NK-92 treated with Interleukin-12 subunit alpha and Interleukin-12 subunit beta, amount 100 ng/mL, for 24 hours (cell line): ENCODE data around the gene CD80.

ENCODE experiments used
- DNase-seq: peaks from one replicate; lab custom pipeline; 2025; lab: John Stamatoyannopoulos, UW

CD80 gene

GRCh38 chr3:119547227-119547626 is 12.2 kb downstream of the CD80 start:
- DNase-seq: no peak

- no peak for DNase-seq
Observed at GRCh38 chr3:119543147-119543546, 16.3 kb downstream of the CD80 start.

- no peak for DNase-seq
Observed at GRCh38 chr3:119542168-119542767, 17.1 kb downstream of the CD80 start.

GRCh38 chr3:119541547-119541946 is 17.9 kb downstream of the CD80 start:
- no peak for DNase-seq

GRCh38 chr3:119538772-119539171 is 20.6 kb downstream of the CD80 start:
- DNase-seq: no peak

GRCh38 chr3:119536757-119537156 is 22.7 kb downstream of the CD80 start:
- no peak for DNase-seq

GRCh38 chr3:119534296-119534695 is 25.1 kb downstream of the CD80 start:
- no peak for DNase-seq

- DNase-seq: no peak
Observed at GRCh38 chr3:119531151-119531550, 28.3 kb downstream of the CD80 start.

- no peak for DNase-seq
Observed at GRCh38 chr3:119530456-119530855, 29.0 kb downstream of the CD80 start.

- no peak for DNase-seq
Observed at GRCh38 chr3:119529883-119530282, 29.5 kb downstream of the CD80 start.

- DNase-seq: no peak
Observed at GRCh38 chr3:119527714-119528113, 31.7 kb downstream of the CD80 start.

- DNase-seq: no peak
Observed at GRCh38 chr3:119524931-119525662, 34.3 kb downstream of the CD80 start.

- DNase-seq: no peak
Observed at GRCh38 chr3:119518026-119518425, 41.4 kb downstream of the CD80 start.

- DNase-seq: no peak
Observed at GRCh38 chr3:119517112-119517511, 42.3 kb downstream of the CD80 start.

- no peak for DNase-seq
Observed at GRCh38 chr3:119514637-119515036, 44.8 kb downstream of the CD80 start.

- no peak for DNase-seq
Observed at GRCh38 chr3:119510690-119511089, 48.7 kb downstream of the CD80 start.

GRCh38 chr3:119508172-119508845 is 51.1 kb downstream of the CD80 start:
- DNase-seq: peak; percentile 7

GRCh38 chr3:119507404-119507803 is 52.0 kb downstream of the CD80 start:
- no peak for DNase-seq

- no peak for DNase-seq
Observed at GRCh38 chr3:119506631-119507030, 52.8 kb downstream of the CD80 start.

GRCh38 chr3:119500901-119501300 is 58.5 kb downstream of the CD80 start:
- no peak for DNase-seq

GRCh38 chr3:119500265-119500664 is 59.1 kb downstream of the CD80 start:
- DNase-seq: no peak

- DNase-seq: peak; percentile 96
Observed at GRCh38 chr3:119498186-119499011, 61.0 kb downstream of the CD80 start, which contains the start of gene TIMMDC1. TSS of gene TIMMDC1 (plus strand) at chr3:119498547. CDS start at chr3:119498734, 187 bp downstream.
